Loucy (cell line): ENCODE data around the gene PLA2G4D.

Experiments
- H2AFZ ChIP-seq: fragments of 200-600 bp; sonication (generic); 2 replicates; pipeline ENCODE4 v1.6.0; 2016; ENCODE audit warnings: antibody characterized with exemption, mild to moderate bottlenecking, low read length, moderate library complexity
- H3F3A ChIP-seq: fragments of 200-600 bp; 2 replicates; pipeline ENCODE4 v1.6.0; 2016; ENCODE audit warnings: antibody characterized with exemption, low read depth, mild to moderate bottlenecking
- H3K27me3 ChIP-seq: fragments of 200-600 bp; sonication (generic); 2 replicates; pipeline ENCODE4 v1.6.1; 2014; ENCODE audit warnings: low read length, mild to moderate bottlenecking; ENCODE audit not compliant: insufficient read depth, poor library complexity, severe bottlenecking
- H3K36me3 ChIP-seq: fragments of 200-600 bp; sonication (generic); 2 replicates; pipeline ENCODE4 v1.6.1; 2016; ENCODE audit warnings: low read length; ENCODE audit not compliant: insufficient read depth
- H3K4me1 ChIP-seq: fragments of 200-600 bp; sonication (generic); 2 replicates; pipeline ENCODE4 v1.5.1; 2014; ENCODE audit warnings: low read length, mild to moderate bottlenecking; ENCODE audit not compliant: insufficient read depth, poor library complexity, severe bottlenecking
- H3K4me2 ChIP-seq: fragments of 200-600 bp; sonication (generic); 2 replicates; pipeline ENCODE4 v1.6.0; 2014; ENCODE audit warnings: antibody characterized with exemption, low read length, low read depth, mild to moderate bottlenecking; ENCODE audit not compliant: poor library complexity, severe bottlenecking
- H3K4me3 ChIP-seq: fragments of 200-600 bp; sonication (generic); 2 replicates; pipeline ENCODE4 v1.5.1; 2014; ENCODE audit warnings: low read length, mild to moderate bottlenecking, mixed read lengths; ENCODE audit not compliant: poor library complexity, severe bottlenecking
- H3K79me2 ChIP-seq: fragments of 200-600 bp; sonication (generic); 2 replicates; pipeline ENCODE4 v1.6.1; 2014; ENCODE audit warnings: low read length; ENCODE audit not compliant: insufficient read depth
- H3K9ac ChIP-seq: fragments of 200-600 bp; sonication (generic); 2 replicates; pipeline ENCODE4 v1.6.0; 2014; ENCODE audit warnings: mild to moderate bottlenecking, low read depth, low read length, moderate library complexity; ENCODE audit not compliant: poor library complexity, severe bottlenecking
- H3K9me2 ChIP-seq: fragments of 200-600 bp; sonication (generic); replicated peaks from 2 replicates; pipeline ENCODE4 v1.6.1; 2016; ENCODE audit warnings: low read depth, low read length, mixed read lengths
- H3K9me3 ChIP-seq: fragments of 200-600 bp; sonication (generic); 2 replicates; pipeline ENCODE4 v1.6.1; 2014; ENCODE audit warnings: mild to moderate bottlenecking, antibody characterized with exemption, low read length, low read depth; ENCODE audit not compliant: insufficient read depth
- H4K20me1 ChIP-seq: fragments of 200-600 bp; sonication (generic); 2 replicates; pipeline ENCODE4 v1.6.0; 2014; ENCODE audit warnings: antibody characterized with exemption, low read length, mild to moderate bottlenecking; ENCODE audit not compliant: insufficient read depth, poor library complexity, severe bottlenecking
- CTCF ChIP-seq: fragments of 200-600 bp; sonication (generic); conservative IDR thresholded peaks from 2 replicates; pipeline ENCODE4 v1.5.1; 2014; ENCODE audit warnings: mild to moderate bottlenecking, antibody characterized with exemption, low read length
- EZH2phosphoT487 ChIP-seq: fragments of 200-600 bp; IDR thresholded peaks from 2 replicates; pipeline ENCODE4 v1.6.1; 2018; ENCODE audit warnings: antibody characterized with exemption, mild to moderate bottlenecking, moderate library complexity, borderline replicate concordance

The PLA2G4D gene

GRCh38 chr15:42065033-42065432, 29.3 kb downstream of the PLA2G4D start:
- peak overlapping the region; percentile 73; the same call in 1 of the 2 replicates for H2AFZ ChIP-seq

GRCh38 chr15:42064271-42064670, 30.1 kb downstream of the PLA2G4D start:
- Histone ChIP-seq H3K4me3 (no peak overlapping the region), H3K79me2 (no peaks in the 10 kb centered on the region), H3K9me3 (no peaks in the 10 kb centered on the region), H3K4me1 (peaks cover 11% of the 10 kb centered on the region), H2AFZ (no peak overlapping the region), H3K4me2 (no peak overlapping the region), H3K36me3 (no peaks in the 10 kb centered on the region), H3K9me2 (no peaks in the 10 kb centered on the region), H3K27me3 (no peaks in the 10 kb centered on the region), H3K9ac (no peak overlapping the region), H4K20me1 (no peaks in the 10 kb centered on the region), H3F3A (no peaks in the 10 kb centered on the region)
- TF ChIP-seq CTCF (no peak), EZH2phosphoT487 (no peak)

More at GRCh38 chr15:42065033-42065432, 29.3 kb downstream of the PLA2G4D start:
- Histone ChIP-seq H3K4me3 (peak overlapping the region; percentile 19), H4K20me1 (no peaks in the 10 kb centered on the region), H3K36me3 (no peaks in the 10 kb centered on the region), H3K9ac (no peak overlapping the region), H3F3A (no peaks in the 10 kb centered on the region), H3K4me2 (peak overlapping the region; percentile 40), H3K27me3 (no peaks in the 10 kb centered on the region), H3K79me2 (no peaks in the 10 kb centered on the region), H3K4me1 (peaks cover 11% of the 10 kb centered on the region), H3K9me3 (no peaks in the 10 kb centered on the region), H3K9me2 (no peaks in the 10 kb centered on the region)
- no peak for TF ChIP-seq EZH2phosphoT487
- no peak for TF ChIP-seq CTCF

- Histone ChIP-seq H3K4me3 (no peak overlapping the region), H3F3A (no peaks in the 10 kb centered on the region), H3K9me3 (no peaks in the 10 kb centered on the region), H3K4me2 (no peak overlapping the region), H3K4me1 (peaks cover 11% of the 10 kb centered on the region), H4K20me1 (no peaks in the 10 kb centered on the region), H3K9ac (no peak overlapping the region), H2AFZ (no peak overlapping the region), H3K9me2 (no peaks in the 10 kb centered on the region), H3K79me2 (no peaks in the 10 kb centered on the region), H3K36me3 (no peaks in the 10 kb centered on the region), H3K27me3 (no peaks in the 10 kb centered on the region)
- TF ChIP-seq EZH2phosphoT487 (no peak), CTCF (no peak)
Measured at GRCh38 chr15:42063122-42063848, 31.1 kb downstream of the PLA2G4D start.
